OCI-LY1 (cell line): ENCODE measurements around the gene ZBTB5.

Experiments used
- CTCF ChIP-seq: fragments of 200-600 bp; sonication (generic), shearing (Covaris generic); IDR thresholded peaks from 2 replicates; pipeline ENCODE4 v1.5.1; 2017; ENCODE audit warnings: mild to moderate bottlenecking, antibody characterized with exemption, low read length, moderate library complexity, mixed read lengths
- EZH2 ChIP-seq: fragments of 200-600 bp; sonication (generic), shearing (Covaris generic); IDR thresholded peaks from 2 replicates; pipeline ENCODE4 v1.8.0; 2017; ENCODE audit warnings: borderline replicate concordance, mixed run types, mild to moderate bottlenecking, antibody characterized with exemption, low read length, moderate library complexity, mixed read lengths

- TF ChIP-seq CTCF (no peak), EZH2 (no peak)
Observed at GRCh38 chr9:37405350-37405749, 59.9 kb downstream of the ZBTB5 start.
